Measurements from ENCODE around the gene RNH1. TPM values are rescaled to one million over a fixed set of nuclear protein-coding genes. Genes with fewer than 3 reads are reported as not detected.

Gene RNH1
- total and polyA plus RNA-seq, 2 donors (not counting 1 experiment from before 2014, with no cell fraction given): 102 to 561 TPM

DNA sequence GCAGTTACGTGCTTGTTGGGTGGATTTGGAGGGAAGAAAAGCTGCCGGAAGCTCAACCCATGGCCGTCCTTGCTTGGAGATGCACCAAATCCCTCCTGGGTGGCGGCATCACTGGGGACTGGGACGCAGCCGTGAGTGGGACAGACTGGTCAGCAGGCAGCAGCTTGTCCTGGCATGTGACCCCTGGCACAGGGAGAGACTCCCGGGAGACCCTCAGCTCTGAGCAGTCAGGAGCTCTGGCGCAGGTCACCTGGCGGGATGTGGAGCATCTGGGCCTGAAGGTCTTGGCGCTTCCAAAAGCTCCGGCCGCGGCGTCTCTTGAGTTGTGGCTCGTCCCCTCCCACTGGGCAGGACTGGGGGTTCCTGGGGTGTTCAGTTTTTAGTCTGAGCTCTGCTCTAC lies 30.6 kb downstream of the RNH1 start:
- DNase-seq (ENCODE audit: low read depth in 2 of 2): no peak
- H3K79me2 ChIP-seq (ENCODE audit: control insufficient read depth, insufficient read depth, low read length): peaks cover 18% of the 10 kb centered on the region
- H3K36me3 ChIP-seq (ENCODE audit: control insufficient read depth, insufficient read depth, low read length): no peaks in the 10 kb centered on the region

DNA sequence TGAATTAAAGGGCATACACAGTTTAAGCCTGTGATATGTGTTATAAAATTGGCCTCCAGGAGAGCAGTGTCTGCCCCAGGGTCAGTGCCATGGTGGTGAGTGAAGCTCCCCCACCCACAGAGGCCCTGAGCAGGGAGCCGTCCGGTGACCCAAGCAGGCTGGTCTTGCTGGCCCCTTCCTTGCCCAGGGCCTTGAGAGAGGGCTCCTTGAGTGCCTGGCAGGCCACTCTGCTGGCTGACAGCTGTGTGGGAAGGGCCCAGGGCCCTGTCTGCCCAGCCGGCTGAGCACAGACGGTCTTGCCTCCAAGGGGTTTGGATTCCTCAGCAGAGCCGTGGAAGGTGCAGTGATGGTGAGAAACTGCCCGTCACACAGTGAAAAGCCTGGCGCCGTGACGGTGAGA lies 31.1 kb downstream of the RNH1 start:
- H3K4me2 ChIP-seq (ENCODE audit: extremely low read depth, insufficient read depth, low read length): no peak overlapping the region
- TF ChIP-seq EZH2 (IDR thresholded peaks at IDR 0.05; ENCODE audit: low read length, missing control alignments): no peak
- TF ChIP-seq, protein P1, sequence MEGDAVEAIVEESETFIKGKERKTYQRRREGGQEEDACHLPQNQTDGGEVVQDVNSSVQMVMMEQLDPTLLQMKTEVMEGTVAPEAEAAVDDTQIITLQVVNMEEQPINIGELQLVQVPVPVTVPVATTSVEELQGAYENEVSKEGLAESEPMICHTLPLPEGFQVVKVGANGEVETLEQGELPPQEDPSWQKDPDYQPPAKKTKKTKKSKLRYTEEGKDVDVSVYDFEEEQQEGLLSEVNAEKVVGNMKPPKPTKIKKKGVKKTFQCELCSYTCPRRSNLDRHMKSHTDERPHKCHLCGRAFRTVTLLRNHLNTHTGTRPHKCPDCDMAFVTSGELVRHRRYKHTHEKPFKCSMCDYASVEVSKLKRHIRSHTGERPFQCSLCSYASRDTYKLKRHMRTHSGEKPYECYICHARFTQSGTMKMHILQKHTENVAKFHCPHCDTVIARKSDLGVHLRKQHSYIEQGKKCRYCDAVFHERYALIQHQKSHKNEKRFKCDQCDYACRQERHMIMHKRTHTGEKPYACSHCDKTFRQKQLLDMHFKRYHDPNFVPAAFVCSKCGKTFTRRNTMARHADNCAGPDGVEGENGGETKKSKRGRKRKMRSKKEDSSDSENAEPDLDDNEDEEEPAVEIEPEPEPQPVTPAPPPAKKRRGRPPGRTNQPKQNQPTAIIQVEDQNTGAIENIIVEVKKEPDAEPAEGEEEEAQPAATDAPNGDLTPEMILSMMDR (conservative IDR thresholded peaks at IDR 0.05 in 1 of 2, IDR thresholded peaks at IDR 0.05 in 1 of 2; ENCODE audit: low read depth in 1 of 2, low read length in 2 of 2): no peak
- H3K4me3 ChIP-seq (replicated peaks in 1 of 4; ENCODE audit: control extremely low read depth in 1 of 4, insufficient read depth in 1 of 4, low read depth in 3 of 4, low read length in 4 of 4): no peak overlapping the region
- no peaks in the 10 kb centered on the region for H4K20me1 ChIP-seq (ENCODE audit: control insufficient read depth, extremely low read depth, insufficient read depth, low read length)
- peaks cover 19% of the 10 kb centered on the region for H3K79me2 ChIP-seq (ENCODE audit: control insufficient read depth, insufficient read depth, low read length)
- no peaks in the 10 kb centered on the region for H3K4me1 ChIP-seq (ENCODE audit: control insufficient read depth, extremely low read depth, insufficient read depth, low read length)
- no peaks in the 10 kb centered on the region for H3K9me3 ChIP-seq (ENCODE audit: control insufficient read depth, insufficient read depth, low read depth, low read length)
- H3K36me3 ChIP-seq (ENCODE audit: control insufficient read depth, insufficient read depth, low read length): no peaks in the 10 kb centered on the region
- no peak overlapping the region for H2AFZ ChIP-seq (ENCODE audit: low read length)
- DNase-seq (ENCODE audit: low read depth in 2 of 2): no peak
- no peak overlapping the region for H3K27ac ChIP-seq (ENCODE audit: insufficient read depth, low read length)
- H3K27me3 ChIP-seq (ENCODE audit: control insufficient read depth, insufficient read depth, low read length): no peaks in the 10 kb centered on the region
- no peak overlapping the region for H3K9ac ChIP-seq (ENCODE audit: insufficient read depth, low read length)

More for the DNA sequence above, 30.6 kb downstream of the RNH1 start:
- no peak overlapping the region for H3K9ac ChIP-seq (ENCODE audit: insufficient read depth, low read length)
- H3K4me2 ChIP-seq (ENCODE audit: extremely low read depth, insufficient read depth, low read length): no peak overlapping the region
- H4K20me1 ChIP-seq (ENCODE audit: control insufficient read depth, extremely low read depth, insufficient read depth, low read length): no peaks in the 10 kb centered on the region
- H3K4me3 ChIP-seq (replicated peaks in 1 of 4; ENCODE audit: control extremely low read depth in 1 of 4, insufficient read depth in 1 of 4, low read depth in 3 of 4, low read length in 4 of 4): no peak overlapping the region
- no peaks in the 10 kb centered on the region for H3K9me3 ChIP-seq (ENCODE audit: control insufficient read depth, insufficient read depth, low read depth, low read length)
- H3K27me3 ChIP-seq (ENCODE audit: control insufficient read depth, insufficient read depth, low read length): no peaks in the 10 kb centered on the region
- H3K4me1 ChIP-seq (ENCODE audit: control insufficient read depth, extremely low read depth, insufficient read depth, low read length): no peaks in the 10 kb centered on the region
- no peak overlapping the region for H2AFZ ChIP-seq (ENCODE audit: low read length)
- no peak overlapping the region for H3K27ac ChIP-seq (ENCODE audit: insufficient read depth, low read length)
- TF ChIP-seq, protein P1 (conservative IDR thresholded peaks at IDR 0.05 in 1 of 2, IDR thresholded peaks at IDR 0.05 in 1 of 2; ENCODE audit: low read depth in 1 of 2, low read length in 2 of 2): no peak
- no peak for TF ChIP-seq EZH2 (IDR thresholded peaks at IDR 0.05; ENCODE audit: low read length, missing control alignments)

DNA sequence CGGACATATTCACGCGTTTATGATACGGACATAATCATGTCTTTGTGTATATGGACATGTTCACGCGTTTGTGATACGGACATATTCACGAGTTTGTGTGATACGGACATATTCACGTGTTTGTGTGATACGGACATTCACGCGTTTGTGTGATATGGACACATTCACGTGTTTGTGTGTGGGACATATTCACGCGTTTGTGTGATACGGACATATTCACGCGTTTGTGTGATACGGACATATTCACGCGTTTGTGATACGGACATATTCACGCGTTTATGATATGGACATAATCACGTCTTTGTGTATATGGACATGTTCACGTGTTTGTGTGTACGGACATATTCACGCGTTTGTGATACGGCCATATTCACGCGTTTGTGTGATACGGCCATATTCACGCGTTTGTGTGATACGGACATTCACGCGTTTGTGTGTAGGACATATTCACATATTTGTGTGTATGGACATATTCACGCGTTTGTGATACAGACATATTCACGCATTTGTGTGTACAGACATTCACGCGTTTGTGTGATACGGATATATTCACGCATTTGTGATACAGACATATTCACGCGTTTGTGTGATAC lies 32.0 kb downstream of the RNH1 start:
- H3K9me3 ChIP-seq (ENCODE audit: control insufficient read depth, insufficient read depth, low read depth, low read length): no peaks in the 10 kb centered on the region
- no peak overlapping the region for H3K4me3 ChIP-seq (replicated peaks in 1 of 4; ENCODE audit: control extremely low read depth in 1 of 4, insufficient read depth in 1 of 4, low read depth in 3 of 4, low read length in 4 of 4)
- H2AFZ ChIP-seq (ENCODE audit: low read length): no peak overlapping the region
- TF ChIP-seq, protein P1 (conservative IDR thresholded peaks at IDR 0.05 in 1 of 2, IDR thresholded peaks at IDR 0.05 in 1 of 2; ENCODE audit: low read depth in 1 of 2, low read length in 2 of 2): no peak
- no peak for TF ChIP-seq EZH2 (IDR thresholded peaks at IDR 0.05; ENCODE audit: low read length, missing control alignments)
- no peak overlapping the region for H3K27ac ChIP-seq (ENCODE audit: insufficient read depth, low read length)
- no peaks in the 10 kb centered on the region for H4K20me1 ChIP-seq (ENCODE audit: control insufficient read depth, extremely low read depth, insufficient read depth, low read length)
- no peak overlapping the region for H3K9ac ChIP-seq (ENCODE audit: insufficient read depth, low read length)
- no peaks in the 10 kb centered on the region for H3K36me3 ChIP-seq (ENCODE audit: control insufficient read depth, insufficient read depth, low read length)
- no peak overlapping the region for H3K4me2 ChIP-seq (ENCODE audit: extremely low read depth, insufficient read depth, low read length)
- DNase-seq (ENCODE audit: low read depth in 2 of 2): no peak
- peaks cover 3% of the 10 kb centered on the region for H3K4me1 ChIP-seq (ENCODE audit: control insufficient read depth, extremely low read depth, insufficient read depth, low read length)
- no peaks in the 10 kb centered on the region for H3K27me3 ChIP-seq (ENCODE audit: control insufficient read depth, insufficient read depth, low read length)
- peaks cover 19% of the 10 kb centered on the region for H3K79me2 ChIP-seq (ENCODE audit: control insufficient read depth, insufficient read depth, low read length)
